Measurements from ENCODE around the gene SETD2.

The SETD2 gene

GRCh38 chr3:46990573-46991374, 173.1 kb downstream of the SETD2 start:
- Histone ChIP-seq H3K4me3 (ENCODE audit: low read depth, low read length) (no peak overlapping the region), H3K36me3 (replicated peaks) (no peaks in the 10 kb centered on the region), H3K27ac (no peak overlapping the region), H3K27me3 (replicated peaks) (no peaks in the 10 kb centered on the region)
- no peak for DNase-seq
- no peak for TF ChIP-seq CTCF (IDR thresholded peaks at IDR 0.05; ENCODE audit: low read depth, low read length, missing control alignments)
- in situ Hi-C loops (cut with HindIII; ENCODE audit: low pct_ligation_motif_present, low sequenced_read_pairs), result no loop called here

- no peak overlapping the region for H3K27ac ChIP-seq
- no peak overlapping the region for H3K4me3 ChIP-seq (ENCODE audit: low read depth, low read length)
- no peaks in the 10 kb centered on the region for H3K27me3 ChIP-seq (replicated peaks)
- H3K36me3 ChIP-seq (replicated peaks), result no peaks in the 10 kb centered on the region
- no peak for TF ChIP-seq CTCF (IDR thresholded peaks at IDR 0.05; ENCODE audit: low read depth, low read length, missing control alignments)
- in situ Hi-C loops (cut with HindIII; ENCODE audit: low pct_ligation_motif_present, low sequenced_read_pairs), result no loop called here
- DNase-seq, result no peak
Measured at GRCh38 chr3:46989146-46989810, 174.6 kb downstream of the SETD2 start.

DNA sequence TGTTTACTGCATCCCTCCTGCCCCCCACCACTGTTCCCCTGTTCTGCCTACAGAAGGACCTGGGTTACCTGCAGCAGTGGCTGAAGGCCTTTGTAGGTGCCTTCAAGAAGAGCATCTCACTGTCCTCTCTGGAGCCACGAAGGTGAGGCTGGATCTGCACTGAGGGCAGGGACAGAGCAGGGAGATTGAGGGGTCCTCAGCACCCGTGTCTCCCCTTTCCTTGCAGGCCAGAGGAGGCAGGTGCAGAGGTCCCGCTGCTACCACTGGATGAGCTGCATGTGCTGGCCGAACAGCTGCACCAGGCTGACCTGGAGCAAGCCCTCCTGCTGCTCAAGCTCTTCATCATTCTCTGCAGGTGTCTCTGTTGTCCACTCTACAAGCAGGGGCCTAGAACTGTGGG, 175.3 kb downstream of the SETD2 start:
- DNase-seq, result no peak
- TF ChIP-seq CTCF (IDR thresholded peaks at IDR 0.05; ENCODE audit: low read depth, low read length, missing control alignments), result no peak
- in situ Hi-C loops (cut with HindIII; ENCODE audit: low pct_ligation_motif_present, low sequenced_read_pairs), result no loop called here
- H3K4me3 ChIP-seq (ENCODE audit: low read depth, low read length), result no peak overlapping the region
- no peaks in the 10 kb centered on the region for H3K36me3 ChIP-seq (replicated peaks)
- H3K27ac ChIP-seq, result no peak overlapping the region
- no peaks in the 10 kb centered on the region for H3K27me3 ChIP-seq (replicated peaks)

GRCh38 chr3:46987743-46988401, 176.0 kb downstream of the SETD2 start:
- Histone ChIP-seq H3K36me3 (replicated peaks) (no peaks in the 10 kb centered on the region), H3K27me3 (replicated peaks) (no peaks in the 10 kb centered on the region), H3K27ac (peak overlapping the region; percentile 59), H3K4me3 (ENCODE audit: low read depth, low read length) (no peak overlapping the region)
- in situ Hi-C loops (cut with HindIII; ENCODE audit: low pct_ligation_motif_present, low sequenced_read_pairs), result no loop called here
- TF ChIP-seq CTCF (IDR thresholded peaks at IDR 0.05; ENCODE audit: low read depth, low read length, missing control alignments), result no peak
- DNase-seq, result no peak

GRCh38 chr3:46987319-46987742, 176.6 kb downstream of the SETD2 start:
- H3K36me3 ChIP-seq (replicated peaks), result no peaks in the 10 kb centered on the region
- H3K4me3 ChIP-seq (ENCODE audit: low read depth, low read length), result no peak overlapping the region
- no peak for DNase-seq
- peak overlapping the region; percentile 59 for H3K27ac ChIP-seq
- in situ Hi-C loops (cut with HindIII; ENCODE audit: low pct_ligation_motif_present, low sequenced_read_pairs), result no loop called here
- TF ChIP-seq CTCF (IDR thresholded peaks at IDR 0.05; ENCODE audit: low read depth, low read length, missing control alignments), result no peak
- no peaks in the 10 kb centered on the region for H3K27me3 ChIP-seq (replicated peaks)
